ENCODE data around the gene ADGRV1. TPM values are rescaled to one million over a fixed set of nuclear protein-coding genes. Genes with fewer than 3 reads are reported as not detected.

Gene ADGRV1
- total and polyA plus RNA-seq, 3 donors from 2014 or later, result 10.8 to 18.0 (median 12.6) TPM

DNA sequence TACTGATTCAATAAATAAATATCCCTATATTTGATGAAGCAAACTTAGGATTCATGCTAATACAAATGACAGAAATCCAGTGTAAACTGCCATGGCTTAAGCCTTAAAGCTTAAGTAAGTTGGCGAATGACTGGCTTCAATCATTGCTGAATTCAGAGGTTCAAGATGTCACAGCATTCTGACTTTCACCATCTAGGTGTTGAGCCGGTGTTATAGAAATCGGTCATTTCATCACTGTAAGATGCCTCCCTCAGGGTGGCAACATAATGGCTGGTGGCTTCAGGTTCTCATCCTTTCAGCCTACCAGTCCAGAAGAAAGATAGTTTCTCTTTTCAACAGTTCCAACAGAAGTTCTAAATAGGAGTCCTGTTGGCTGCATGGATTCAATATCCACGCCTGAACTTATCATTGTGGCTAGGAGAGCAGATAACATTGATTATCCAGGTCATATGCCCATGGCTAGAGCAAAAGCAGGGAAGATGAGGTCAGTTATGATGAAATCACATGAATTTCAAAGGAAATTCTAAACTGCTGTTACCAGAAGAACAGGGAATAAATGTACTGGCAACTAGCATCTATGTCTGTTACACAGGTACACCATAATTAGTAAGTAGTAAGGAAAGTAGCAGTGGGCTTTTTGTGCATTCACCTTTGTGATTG lies 460.2 kb downstream of the ADGRV1 start:
- Histone ChIP-seq H3K27me3 (no peaks in the 10 kb centered on the region), H3K27ac (no peak overlapping the region), H3K9me3 (no peaks in the 10 kb centered on the region), H3K36me3 (ENCODE audit: low read depth, missing control alignments) (no peaks in the 10 kb centered on the region), H3K4me1 (no peaks in the 10 kb centered on the region), H3K4me3 (no peak overlapping the region)
- TF ChIP-seq, protein P1, sequence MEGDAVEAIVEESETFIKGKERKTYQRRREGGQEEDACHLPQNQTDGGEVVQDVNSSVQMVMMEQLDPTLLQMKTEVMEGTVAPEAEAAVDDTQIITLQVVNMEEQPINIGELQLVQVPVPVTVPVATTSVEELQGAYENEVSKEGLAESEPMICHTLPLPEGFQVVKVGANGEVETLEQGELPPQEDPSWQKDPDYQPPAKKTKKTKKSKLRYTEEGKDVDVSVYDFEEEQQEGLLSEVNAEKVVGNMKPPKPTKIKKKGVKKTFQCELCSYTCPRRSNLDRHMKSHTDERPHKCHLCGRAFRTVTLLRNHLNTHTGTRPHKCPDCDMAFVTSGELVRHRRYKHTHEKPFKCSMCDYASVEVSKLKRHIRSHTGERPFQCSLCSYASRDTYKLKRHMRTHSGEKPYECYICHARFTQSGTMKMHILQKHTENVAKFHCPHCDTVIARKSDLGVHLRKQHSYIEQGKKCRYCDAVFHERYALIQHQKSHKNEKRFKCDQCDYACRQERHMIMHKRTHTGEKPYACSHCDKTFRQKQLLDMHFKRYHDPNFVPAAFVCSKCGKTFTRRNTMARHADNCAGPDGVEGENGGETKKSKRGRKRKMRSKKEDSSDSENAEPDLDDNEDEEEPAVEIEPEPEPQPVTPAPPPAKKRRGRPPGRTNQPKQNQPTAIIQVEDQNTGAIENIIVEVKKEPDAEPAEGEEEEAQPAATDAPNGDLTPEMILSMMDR (IDR thresholded peaks at IDR 0.05), result no peak
- no peak for TF ChIP-seq POLR2A (IDR thresholded peaks at IDR 0.05)
- intact Hi-C loops (cut with DNase I; ENCODE audit: low total_unique reads), result no loop called here
- WGBS, 2 donors, result 46 to 73% methylated on average over 4 of the region's 4 CpGs
- DNase-seq, result no peak

DNA sequence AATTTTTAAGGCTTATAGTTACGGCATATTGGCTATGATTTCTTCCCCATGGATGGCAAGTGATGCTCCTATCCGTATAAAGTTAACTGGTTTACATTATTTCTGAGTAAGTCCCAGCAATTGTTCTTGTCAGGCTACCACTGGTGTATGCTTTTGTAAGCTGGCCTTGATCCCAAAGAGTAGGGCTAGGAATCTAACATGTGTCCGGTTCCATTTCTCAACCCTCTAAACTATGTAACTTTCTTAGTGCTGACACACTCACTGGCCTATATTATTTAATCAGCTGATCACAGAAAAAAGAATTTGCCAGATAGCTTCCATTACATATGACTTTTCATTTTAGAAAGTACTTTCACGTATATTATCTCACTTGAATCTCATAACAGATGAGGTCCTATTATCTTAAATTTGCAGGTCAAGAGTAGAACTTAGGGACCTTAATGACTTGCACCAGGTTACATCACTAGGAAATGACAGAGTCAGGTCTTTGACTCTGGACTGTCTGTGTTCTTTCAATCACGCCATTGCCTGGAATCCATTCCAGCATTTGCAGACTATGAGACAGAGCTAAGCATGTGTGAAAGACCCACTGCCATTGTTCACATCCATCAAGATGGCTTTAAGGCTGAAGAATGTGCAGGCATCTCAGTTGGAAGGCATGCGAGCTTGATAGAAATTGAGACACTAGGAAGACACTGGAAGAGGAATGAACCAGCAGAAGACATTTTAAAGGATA lies 461.6 kb downstream of the ADGRV1 start:
- no peaks in the 10 kb centered on the region for H3K4me1 ChIP-seq
- H3K36me3 ChIP-seq (ENCODE audit: low read depth, missing control alignments), result no peaks in the 10 kb centered on the region
- TF ChIP-seq, protein P1 (IDR thresholded peaks at IDR 0.05), result no peak
- no peak for TF ChIP-seq POLR2A (IDR thresholded peaks at IDR 0.05)
- no peak for DNase-seq
- 92 to 95% methylated on average over 6 of the region's 6 CpGs for WGBS, 2 donors
- H3K27ac ChIP-seq, result no peak overlapping the region
- no peak overlapping the region for H3K4me3 ChIP-seq
- H3K9me3 ChIP-seq, result no peaks in the 10 kb centered on the region
- H3K27me3 ChIP-seq, result no peaks in the 10 kb centered on the region
- intact Hi-C loops (cut with DNase I; ENCODE audit: low total_unique reads), result no loop called here

DNA sequence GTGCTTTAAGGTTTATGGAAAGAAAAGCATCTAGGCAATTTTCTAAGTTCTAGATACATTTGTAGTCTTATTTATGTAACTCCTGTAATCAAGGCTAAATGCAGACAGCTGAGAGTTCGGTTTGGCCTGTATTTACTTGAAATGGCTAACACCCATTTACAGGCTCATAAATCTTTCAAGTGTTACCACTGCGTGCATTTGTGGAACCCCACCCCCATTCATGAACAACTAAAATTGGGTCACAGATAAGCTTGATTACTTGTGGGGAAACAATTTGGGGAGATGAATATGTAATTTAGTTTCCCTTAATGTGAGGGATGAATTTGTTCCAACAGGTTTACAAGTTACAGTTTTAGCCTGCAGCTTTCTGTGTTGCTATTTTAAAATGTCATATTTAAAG lies 463.9 kb downstream of the ADGRV1 start:
- H3K27ac ChIP-seq, result no peak overlapping the region
- intact Hi-C loops (cut with DNase I; ENCODE audit: low total_unique reads), result no loop called here
- no peaks in the 10 kb centered on the region for H3K4me1 ChIP-seq
- no peaks in the 10 kb centered on the region for H3K27me3 ChIP-seq
- DNase-seq, result no peak
- no peaks in the 10 kb centered on the region for H3K9me3 ChIP-seq
- H3K4me3 ChIP-seq, result no peak overlapping the region
- no peaks in the 10 kb centered on the region for H3K36me3 ChIP-seq (ENCODE audit: low read depth, missing control alignments)
- 40 to 51% methylated on average over 2 of the region's 2 CpGs for WGBS, 2 donors
- TF ChIP-seq, protein P1 (IDR thresholded peaks at IDR 0.05), result no peak
- TF ChIP-seq POLR2A (IDR thresholded peaks at IDR 0.05), result no peak

GRCh38 chr5:91024206-91024605 lies 465.6 kb downstream of the ADGRV1 start:
- Histone ChIP-seq H3K27me3 (no peaks in the 10 kb centered on the region), H3K4me1 (no peaks in the 10 kb centered on the region), H3K36me3 (ENCODE audit: low read depth, missing control alignments) (no peaks in the 10 kb centered on the region), H3K9me3 (no peaks in the 10 kb centered on the region), H3K4me3 (no peak overlapping the region), H3K27ac (no peak overlapping the region)
- intact Hi-C loops (cut with DNase I; ENCODE audit: low total_unique reads), result no loop called here
- no peak for DNase-seq
- no peak for TF ChIP-seq POLR2A (IDR thresholded peaks at IDR 0.05)
- TF ChIP-seq, protein P1 (IDR thresholded peaks at IDR 0.05), result no peak
- 87 to 90% methylated on average over 2 of the region's 2 CpGs for WGBS, 2 donors
